ENCODE measurements around the gene SEC14L5.

- TF ChIP-seq CTCF (IDR thresholded peaks at IDR 0.05; ENCODE audit: low read length) (no peak), EZH2 (optimal IDR thresholded peaks at IDR 0.05; ENCODE audit: low read depth, low read length) (no peak), EZH2phosphoT487 (IDR thresholded peaks at IDR 0.05; ENCODE audit: low read length) (no peak)
Observed at GRCh38 chr16:5058476-5058875, 100.3 kb downstream of the SEC14L5 start.

Data from MM.1S (cell line).